HPDE6-E6E7 (cell line): ENCODE results near the gene PPM1H.

Source experiments
- DNase-seq: peaks from one replicate; pipeline ENCODE4 v3.0.0; 2011; ENCODE audit warnings: missing footprints; ENCODE audit errors: extremely low spot score

Gene PPM1H

DNA sequence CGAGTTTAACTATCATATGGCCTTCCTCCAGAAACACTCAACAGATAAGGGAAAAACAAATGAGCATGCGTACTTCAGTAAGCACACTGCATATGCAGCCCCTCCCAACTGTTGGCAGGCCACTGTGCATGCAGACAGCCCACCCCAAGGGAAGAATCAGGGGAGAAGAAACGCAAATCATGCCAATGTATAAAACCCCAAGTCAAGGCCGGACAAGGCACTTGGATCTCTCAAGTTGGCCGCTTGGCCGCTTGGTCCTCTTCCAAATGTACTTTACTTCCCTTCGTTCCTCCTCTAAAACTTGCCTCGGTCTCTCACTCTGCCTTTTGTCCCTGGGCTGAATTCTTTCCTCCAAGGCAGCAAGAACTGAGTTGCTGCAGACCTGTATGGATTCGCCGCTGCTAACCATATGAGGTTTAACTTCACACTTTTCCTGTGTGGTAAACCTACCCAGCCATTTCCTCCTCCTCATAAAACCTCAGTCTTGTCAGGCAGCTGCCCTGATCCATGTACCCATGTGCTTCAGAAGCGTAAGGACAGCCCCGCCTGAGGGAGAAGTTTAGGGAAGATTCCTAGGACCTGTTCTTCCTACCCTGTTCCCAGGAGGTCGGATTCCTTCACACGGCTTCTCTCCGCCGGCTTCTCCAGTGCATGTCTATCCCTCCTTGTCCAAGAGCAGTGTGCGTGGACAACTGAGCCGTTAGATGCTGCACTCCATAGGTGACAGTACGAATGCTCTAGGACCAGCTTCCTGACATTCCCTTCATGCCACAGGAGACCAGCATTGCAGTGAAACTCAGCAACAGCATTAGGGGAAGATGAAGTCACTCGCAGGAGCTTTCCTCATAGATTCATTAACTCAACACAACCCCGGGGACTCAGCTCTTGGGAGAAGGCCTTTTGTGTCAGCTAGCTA lies 280.4 kb downstream of the PPM1H start:
- DNase-seq = no peak

- DNase-seq = no peak
Measured at GRCh38 chr12:62653740-62654139, 281.2 kb downstream of the PPM1H start.

DNA sequence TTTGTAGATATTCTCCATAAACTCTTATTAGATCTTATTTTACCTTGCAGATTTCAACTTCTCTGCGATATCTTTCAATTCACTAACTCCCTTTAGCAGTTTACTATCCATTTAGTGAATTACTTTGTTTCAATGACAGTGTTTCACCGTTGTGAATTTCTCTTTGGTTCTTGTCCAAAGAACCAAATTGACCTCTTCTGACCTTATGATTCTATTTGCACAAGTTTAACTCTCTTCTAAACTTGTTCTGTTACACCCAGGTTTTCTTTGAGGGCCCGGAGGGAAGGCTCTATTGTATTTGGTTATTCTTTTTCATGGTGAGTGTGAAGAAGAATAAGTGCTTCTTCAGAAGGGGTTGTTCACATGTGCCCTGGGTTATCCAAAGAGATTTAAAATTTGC lies 281.6 kb downstream of the PPM1H start:
- no peak for DNase-seq

GRCh38 chr12:62651138-62651537 lies 283.8 kb downstream of the PPM1H start:
- DNase-seq = no peak

- DNase-seq = no peak
Measured at GRCh38 chr12:62649412-62650138, 285.4 kb downstream of the PPM1H start.

- DNase-seq = no peak
Measured at GRCh38 chr12:62647586-62647985, 287.4 kb downstream of the PPM1H start.

- DNase-seq = no peak
Measured at GRCh38 chr12:62646566-62646965, 288.4 kb downstream of the PPM1H start.

- no peak for DNase-seq
Measured at GRCh38 chr12:62643486-62643885, 291.5 kb downstream of the PPM1H start.

DNA sequence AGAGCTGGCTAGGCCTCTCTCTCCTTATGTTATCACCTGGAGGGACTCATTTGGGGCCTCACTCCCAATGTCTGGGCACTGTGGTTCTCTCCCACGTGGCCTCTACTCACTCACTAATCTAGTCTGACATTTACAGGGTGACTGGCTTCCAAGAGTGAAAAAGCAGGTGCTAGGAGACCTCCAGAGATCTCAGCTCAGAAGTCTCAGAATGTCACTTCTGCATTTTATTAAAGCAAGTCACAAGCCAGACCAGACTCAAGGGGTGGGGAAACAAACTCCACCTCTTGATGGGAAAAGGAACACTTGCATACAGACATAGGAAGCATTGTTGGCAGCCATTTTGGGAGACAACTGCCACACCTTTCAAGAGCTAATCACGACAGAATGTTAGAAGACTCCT lies 292.5 kb downstream of the PPM1H start:
- no peak for DNase-seq

GRCh38 chr12:62640910-62641448 lies 294.0 kb downstream of the PPM1H start:
- no peak for DNase-seq

GRCh38 chr12:62637679-62638078 lies 297.3 kb downstream of the PPM1H start:
- no peak for DNase-seq

GRCh38 chr12:62635649-62636048 lies 299.3 kb downstream of the PPM1H start:
- DNase-seq = no peak

DNA sequence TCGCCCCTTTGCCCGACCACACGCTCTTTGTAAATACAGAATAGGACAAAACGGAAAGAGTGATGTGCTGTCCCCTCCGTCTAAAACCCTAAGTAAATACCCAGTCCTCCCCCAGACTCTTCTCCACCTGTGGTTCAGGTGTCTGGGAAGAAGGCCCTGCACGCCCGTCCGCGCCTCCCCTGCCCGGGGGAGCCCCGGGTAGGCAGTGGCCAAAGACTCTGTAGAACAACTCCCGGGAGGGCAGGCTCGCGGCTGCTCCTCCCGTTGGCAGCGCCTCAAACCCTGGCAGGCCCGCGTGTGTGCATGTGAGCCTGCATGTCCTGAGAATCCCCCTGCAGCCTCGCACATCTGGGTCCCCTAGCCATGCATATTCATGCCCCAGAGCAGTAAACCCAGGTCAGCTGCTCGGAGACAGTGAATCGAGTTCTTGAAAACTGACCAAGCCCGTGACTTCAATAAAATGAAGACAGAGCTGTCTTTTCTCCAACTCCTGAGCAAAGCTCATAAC lies 302.5 kb downstream of the PPM1H start:
- DNase-seq = no peak

DNA sequence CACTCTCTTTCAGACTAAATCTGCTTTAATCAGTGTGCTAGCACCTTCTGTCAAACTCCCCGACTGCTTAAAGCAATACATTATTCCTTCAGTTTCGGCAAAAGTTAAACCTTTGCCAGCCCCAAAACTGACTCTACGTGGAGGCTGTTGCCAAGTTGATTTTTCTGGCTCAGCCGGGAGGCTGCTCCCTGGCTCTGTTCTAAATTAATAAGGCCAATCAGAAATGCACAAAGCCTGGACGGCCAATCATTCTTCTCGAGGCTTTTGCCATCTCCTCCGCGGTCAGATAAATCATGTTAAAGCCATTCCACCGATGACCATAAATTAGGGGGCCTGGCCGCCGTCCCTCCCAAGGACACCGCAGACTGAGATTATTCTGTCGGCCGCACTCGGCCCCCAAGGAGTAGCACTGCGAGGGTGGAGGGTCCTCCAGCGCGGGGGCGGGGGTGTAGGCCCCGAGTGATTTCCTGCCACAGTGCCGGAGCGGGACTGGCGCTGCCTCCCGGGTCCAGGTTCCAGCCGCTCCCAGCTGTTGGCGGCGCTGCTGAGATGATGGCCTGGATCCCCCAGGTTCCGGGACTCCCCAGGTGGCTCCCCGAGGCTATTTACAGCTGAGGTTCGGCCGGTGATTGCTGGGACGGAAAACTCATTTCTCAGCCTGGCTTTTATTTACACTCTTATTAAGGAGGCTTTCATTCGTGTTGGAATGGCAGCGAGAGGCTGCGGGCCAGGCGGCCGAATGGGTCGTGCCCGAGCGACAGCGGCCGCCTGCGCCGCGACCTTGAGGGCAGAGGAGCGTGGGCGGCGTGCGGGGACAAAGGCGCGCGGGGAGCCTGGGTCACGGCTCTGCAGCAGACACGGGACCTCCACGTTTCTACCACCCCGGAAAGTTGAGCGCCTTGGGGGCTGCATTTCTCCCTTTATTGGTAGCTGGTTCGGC lies 303.2 kb downstream of the PPM1H start:
- DNase-seq = peak; percentile 74

DNA sequence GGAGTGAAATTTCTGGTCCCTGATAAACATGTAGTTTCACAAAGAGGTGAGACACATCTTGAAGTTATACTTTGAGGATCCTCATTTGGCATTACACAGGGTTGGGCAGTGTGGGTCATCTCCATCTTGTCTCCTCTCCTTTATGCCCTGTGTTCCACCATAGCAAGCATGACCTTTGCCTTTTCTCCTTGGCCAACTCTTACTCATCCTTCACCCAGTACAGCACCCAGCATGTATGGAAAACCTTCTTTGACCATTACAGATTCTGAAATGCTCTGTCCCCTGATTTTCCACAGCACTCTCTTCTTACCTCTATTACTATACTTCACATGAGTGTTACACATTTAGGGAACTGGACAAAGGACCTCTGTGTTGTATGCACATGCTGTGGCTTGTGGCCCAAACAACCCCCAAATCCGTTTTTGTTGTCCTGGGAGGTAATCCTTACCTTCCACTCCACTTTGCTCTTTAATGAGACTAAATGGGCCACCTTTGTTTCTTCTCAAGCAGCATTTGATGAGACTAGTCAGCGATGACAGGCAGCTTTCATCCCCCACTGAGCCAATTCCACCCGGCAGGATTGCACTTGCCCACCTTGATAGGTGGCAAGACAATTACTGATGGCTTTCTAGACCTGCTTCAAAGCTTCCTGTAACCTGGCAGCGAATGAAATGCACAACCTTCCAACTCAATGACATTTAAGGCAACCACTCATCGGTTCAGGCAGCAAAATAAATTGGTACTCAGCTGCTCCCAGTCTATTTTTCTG lies 304.8 kb downstream of the PPM1H start:
- DNase-seq = no peak

DNA sequence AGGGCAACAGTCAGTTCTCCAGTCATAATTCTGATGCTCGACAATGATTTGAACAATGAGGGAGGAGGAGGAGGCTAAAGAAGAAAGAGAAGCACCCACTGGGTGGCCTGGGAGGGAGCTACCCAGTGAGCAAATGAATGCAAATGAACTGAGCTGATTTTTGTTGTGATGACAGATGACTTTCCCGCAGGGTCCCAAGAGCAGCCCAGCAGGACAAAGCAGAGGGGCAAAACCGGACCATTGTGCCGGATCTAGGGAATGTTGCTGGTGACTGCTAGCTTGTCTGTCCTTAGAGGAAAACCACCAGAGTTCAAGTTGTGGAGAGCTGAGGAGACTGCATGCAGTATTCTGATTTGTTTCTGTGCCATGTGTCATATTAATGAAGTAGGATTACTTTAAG lies 305.5 kb downstream of the PPM1H start:
- DNase-seq = no peak

DNA sequence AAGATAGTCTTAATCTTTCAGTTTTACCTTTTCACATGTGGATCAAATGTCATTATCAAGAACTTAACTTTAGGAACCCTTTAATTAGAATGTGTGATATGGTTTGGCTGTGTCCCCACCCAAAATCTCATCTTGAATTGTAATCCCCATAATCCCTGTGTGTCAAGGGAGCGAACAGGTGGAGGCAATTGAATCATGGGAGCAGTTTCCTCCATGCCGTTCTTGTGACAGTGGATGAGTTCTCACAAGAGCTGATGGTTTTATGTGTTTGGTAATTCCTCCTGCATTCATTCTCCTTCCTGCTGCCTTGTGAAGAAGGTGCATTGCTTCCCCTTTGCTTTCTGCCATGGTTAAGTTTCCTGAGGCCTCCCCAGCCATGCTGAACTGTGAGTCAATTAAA lies 307.8 kb downstream of the PPM1H start:
- no peak for DNase-seq

GRCh38 chr12:62625228-62625627 lies 309.7 kb downstream of the PPM1H start:
- DNase-seq = no peak

GRCh38 chr12:62622177-62622576 lies 312.8 kb downstream of the PPM1H start:
- no peak for DNase-seq

DNA sequence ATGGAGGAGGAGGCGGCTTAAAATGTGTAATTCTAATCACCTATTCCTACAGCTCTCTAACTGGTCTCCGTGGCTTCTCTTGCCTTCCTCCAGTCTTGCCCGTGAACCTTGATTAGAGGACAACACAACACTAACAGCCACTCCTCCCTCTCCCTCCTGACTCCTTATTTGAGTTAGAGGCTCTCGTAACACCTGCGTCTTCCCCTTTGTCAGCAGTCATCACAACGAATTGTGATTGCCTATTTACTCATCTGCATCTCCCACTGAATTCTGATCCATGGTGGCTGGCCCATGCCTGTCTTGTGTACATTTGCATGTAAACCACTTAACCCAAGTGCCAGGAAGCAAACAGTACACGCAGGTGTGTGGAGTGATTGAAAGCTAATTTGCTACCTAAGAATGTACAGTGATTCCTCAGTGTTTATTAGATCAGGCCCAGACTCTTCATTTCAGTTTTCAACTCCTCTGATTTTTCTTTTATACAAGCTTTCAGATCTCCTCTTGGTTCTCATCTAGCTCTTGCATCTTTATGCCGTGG lies 313.8 kb downstream of the PPM1H start:
- DNase-seq = no peak
